ENCODE measurements around the gene SFTA2.

DNA sequence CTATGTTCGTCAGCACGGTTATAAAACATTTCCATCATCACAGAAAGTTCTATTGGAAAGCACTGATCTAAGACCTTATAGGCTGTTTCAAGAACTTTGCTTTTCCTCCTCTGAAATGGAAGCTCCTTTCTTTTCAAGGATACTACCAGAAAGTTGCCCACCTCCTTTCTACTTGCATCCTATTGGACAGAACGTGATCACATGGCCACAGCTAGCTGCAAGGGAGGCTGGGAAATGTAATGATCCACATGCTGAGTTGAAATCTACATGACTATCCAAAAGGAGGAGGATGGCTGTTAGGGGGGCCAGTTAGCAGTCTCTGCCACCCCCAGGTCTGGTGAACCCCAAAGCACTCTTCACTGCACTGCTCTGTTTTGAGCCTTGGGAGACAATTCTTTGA, 3.3 kb downstream of the SFTA2 start:
- no peak for TF ChIP-seq CTCF (conservative IDR thresholded peaks at IDR 0.05; ENCODE audit: low read depth, low read length)
- no peak for TF ChIP-seq EZH2 (IDR thresholded peaks at IDR 0.05; ENCODE audit: borderline replicate concordance, low read depth, low read length, poor library complexity, severe bottlenecking)

Data from A673 (cell line).